D721Med (cell line): Measurements from ENCODE around the gene CDK8.

Experiments used
- DNase-seq: peaks from one replicate; pipeline ENCODE4 v3.0.0; 2011; ENCODE audit warnings: low spot score; ENCODE audit not compliant: insufficient read length
- FAIRE-seq: peaks from 2 replicates; lab custom pipeline; 2011; peaks lifted over from hg19 to GRCh38; lab: Jason Lieb, UNC
- TF ChIP-seq, protein P1 (sequence below): IDR thresholded peaks from 2 replicates; pipeline ENCODE4 v1.5.1; 2012; ENCODE audit warnings: mild to moderate bottlenecking, control low read depth; ENCODE audit not compliant: insufficient read depth; ENCODE audit errors: missing control alignments

The CDK8 gene

DNA sequence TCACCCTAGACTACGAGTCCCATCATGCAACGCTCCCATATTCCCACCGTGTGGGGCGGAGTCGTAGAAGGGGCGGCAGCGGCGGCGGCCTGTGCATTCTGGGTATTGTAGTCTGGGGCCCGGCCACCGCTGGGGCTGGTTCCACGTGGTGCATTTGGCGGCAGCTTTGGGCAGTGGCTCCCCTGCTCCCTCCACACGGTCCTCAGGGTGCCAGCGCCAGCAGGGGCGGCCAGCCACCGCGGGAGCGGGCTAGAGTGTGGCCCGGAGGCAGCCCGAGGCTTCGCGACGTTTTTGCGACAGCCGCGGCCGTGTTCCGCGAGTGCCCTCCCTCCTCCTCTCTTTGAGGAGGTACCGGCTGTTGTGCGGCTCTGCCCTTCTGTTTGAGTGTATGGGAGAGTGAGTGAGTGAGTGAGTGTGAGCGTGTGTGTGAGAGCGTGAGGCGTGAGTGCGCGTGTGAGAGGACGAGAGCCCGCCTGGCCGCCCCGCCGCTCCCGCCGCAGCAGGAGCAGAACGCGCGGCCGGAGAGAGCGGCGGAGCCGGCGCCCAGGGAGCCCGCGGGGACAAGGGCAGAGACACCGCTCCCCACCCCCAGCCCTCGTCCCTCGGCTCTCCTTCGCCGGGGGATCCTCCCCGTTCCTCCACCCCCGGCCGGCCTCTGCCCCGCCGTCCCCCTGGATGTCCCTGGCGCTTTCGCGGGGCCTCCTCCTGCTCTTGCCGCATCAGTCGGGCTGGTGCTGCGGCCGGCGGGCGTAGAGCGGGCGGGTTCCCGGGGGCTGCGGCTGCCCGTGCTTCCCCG is at the start of gene CDK8:
CDK8 (plus strand) TSS at position 343 of the 796 bp plus-strand sequence. CDS start 513 bp downstream, outside the sequence.
- TF ChIP-seq, protein P1, sequence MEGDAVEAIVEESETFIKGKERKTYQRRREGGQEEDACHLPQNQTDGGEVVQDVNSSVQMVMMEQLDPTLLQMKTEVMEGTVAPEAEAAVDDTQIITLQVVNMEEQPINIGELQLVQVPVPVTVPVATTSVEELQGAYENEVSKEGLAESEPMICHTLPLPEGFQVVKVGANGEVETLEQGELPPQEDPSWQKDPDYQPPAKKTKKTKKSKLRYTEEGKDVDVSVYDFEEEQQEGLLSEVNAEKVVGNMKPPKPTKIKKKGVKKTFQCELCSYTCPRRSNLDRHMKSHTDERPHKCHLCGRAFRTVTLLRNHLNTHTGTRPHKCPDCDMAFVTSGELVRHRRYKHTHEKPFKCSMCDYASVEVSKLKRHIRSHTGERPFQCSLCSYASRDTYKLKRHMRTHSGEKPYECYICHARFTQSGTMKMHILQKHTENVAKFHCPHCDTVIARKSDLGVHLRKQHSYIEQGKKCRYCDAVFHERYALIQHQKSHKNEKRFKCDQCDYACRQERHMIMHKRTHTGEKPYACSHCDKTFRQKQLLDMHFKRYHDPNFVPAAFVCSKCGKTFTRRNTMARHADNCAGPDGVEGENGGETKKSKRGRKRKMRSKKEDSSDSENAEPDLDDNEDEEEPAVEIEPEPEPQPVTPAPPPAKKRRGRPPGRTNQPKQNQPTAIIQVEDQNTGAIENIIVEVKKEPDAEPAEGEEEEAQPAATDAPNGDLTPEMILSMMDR, result no peak
- FAIRE-seq (no peak), DNase-seq (no peak)

GRCh38 chr13:26208287-26208686 is 45.6 kb upstream of the CDK8 start:
- TF ChIP-seq, protein P1, result no peak
- FAIRE-seq, result no peak
- no peak for DNase-seq

GRCh38 chr13:26213345-26213744 is 40.6 kb upstream of the CDK8 start:
- TF ChIP-seq, protein P1, result no peak
- DNase-seq (no peak), FAIRE-seq (no peak)

DNA sequence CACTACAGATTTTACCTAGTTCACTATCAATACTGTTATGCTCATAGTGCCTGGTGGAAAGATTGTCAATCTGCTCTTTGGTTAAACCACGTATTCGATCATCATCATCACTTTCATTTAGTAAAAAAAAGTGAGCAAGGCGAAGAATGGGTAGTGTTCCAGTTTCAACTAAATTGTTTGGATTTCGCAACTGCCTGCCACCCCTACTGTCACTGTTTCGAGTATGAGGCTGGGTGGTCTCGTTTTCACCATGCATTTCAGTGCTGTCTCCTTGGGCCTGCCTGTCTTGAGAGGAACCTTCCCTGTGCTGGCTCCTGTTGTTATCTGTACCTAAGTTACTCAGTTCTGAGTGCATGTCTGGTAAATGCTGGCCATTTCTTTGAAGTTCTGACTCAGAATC is 39.9 kb upstream of the CDK8 start:
- FAIRE-seq (no peak), DNase-seq (no peak)
- TF ChIP-seq, protein P1, result no peak

DNA sequence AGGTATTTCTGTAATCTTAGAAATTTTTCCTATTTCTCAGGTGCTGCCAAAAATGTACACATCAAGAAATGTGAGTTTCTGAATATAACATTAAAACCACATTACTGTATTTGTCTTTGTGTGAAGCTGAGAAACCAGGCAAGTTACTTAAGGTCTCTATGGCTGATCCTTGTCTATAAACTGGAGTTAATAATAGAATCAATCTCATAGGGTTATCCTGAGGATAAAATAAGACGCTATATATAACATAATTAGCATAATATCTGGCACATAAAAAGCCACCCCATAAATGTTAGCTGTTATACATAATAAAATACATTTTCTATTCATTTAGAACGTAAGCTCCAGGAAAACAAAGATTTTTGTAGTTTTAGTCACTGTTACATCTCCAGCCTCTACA is 37.9 kb upstream of the CDK8 start:
- DNase-seq (no peak), FAIRE-seq (no peak)
- TF ChIP-seq, protein P1, result no peak

DNA sequence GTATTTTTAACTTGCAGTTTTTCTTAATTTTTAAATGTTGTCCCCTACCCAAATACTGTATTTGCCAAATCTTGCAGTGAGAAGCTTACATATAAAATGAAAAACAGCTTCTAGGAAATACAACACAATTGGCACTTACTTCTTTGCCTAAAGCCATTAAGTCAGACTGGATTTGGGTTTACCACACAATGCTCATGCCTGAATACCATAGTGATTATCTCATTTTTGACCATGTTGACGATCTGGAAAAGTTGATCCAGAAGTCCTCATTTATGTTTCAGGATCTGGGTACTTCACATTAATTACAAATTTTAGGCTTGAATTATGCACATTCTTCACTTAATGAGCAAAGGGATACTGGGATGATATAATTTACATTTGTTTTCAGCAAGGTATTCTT is 34.2 kb upstream of the CDK8 start:
- no peak for FAIRE-seq
- TF ChIP-seq, protein P1, result no peak

DNA sequence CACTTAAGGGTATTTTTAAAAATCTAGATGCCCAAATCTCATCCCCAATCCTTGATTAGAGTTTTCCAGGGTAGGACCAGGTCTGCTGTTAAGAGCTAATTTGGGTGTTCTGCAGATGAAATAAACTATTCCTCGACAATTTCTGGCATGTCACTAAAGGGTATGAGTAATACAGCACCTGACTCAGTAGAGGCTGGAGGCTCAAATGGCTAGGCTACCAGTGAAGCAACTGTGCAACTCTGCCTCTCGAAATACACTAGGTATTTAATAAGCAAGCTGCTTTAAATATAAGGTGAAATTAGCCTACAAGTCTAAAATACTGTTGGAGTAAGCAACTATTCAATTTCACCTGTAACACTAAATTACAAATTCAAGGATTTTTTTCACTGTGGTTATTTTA is 33.4 kb upstream of the CDK8 start:
- TF ChIP-seq, protein P1, result no peak
- no peak for DNase-seq
- FAIRE-seq, result no peak

More for the DNA sequence above, 34.2 kb upstream of the CDK8 start:
- no peak for DNase-seq
